WTC11 (cell line): ENCODE results near the gene ACBD3. TPM values are rescaled to one million over a fixed set of nuclear protein-coding genes. Genes with fewer than 3 reads are reported as not detected.

Source experiments
- ATAC-seq: fragments of 200-7000 bp; cut with Tn5 transposase; 2 replicates; pipeline ENCODE4 v1.10.0; 2021; ENCODE audit warnings: mild to moderate bottlenecking, moderate library complexity
- CTCF ChIA-PET: fragments of 300-600 bp; sonication (Branson Sonifier 250); formaldehyde crosslinking; loops from one replicate; lab custom pipeline; 2021; ENCODE audit warnings: antibody characterized with exemption; lab: Charles Lee
- POLR2A ChIA-PET: fragments of 350-600 bp; sonication (Branson Sonifier 250); formaldehyde crosslinking; loops from one replicate; lab custom pipeline; 2021; ENCODE audit warnings: antibody characterized with exemption; lab: Charles Lee
- DNase-seq: peaks from one replicate; pipeline ENCODE4 v3.0.0; 2021; ENCODE audit warnings: low spot score
- H3K27ac Mint-ChIP-seq: 2 replicates; pipeline ENCODE4 v1.8.0; 2021; ENCODE audit warnings: mixed read lengths
- H3K27me3 Mint-ChIP-seq: 2 replicates; pipeline ENCODE4 v1.8.0; 2021; ENCODE audit warnings: low read depth, mild to moderate bottlenecking, moderate library complexity, mixed read lengths
- H3K36me3 Mint-ChIP-seq: 2 replicates; pipeline ENCODE4 v1.8.0; 2021; ENCODE audit warnings: mixed read lengths
- H3K4me1 Mint-ChIP-seq: 2 replicates; pipeline ENCODE4 v1.8.0; 2022; ENCODE audit warnings: mixed read lengths
- H3K4me3 Mint-ChIP-seq: 2 replicates; pipeline ENCODE4 v1.8.0; 2021; ENCODE audit warnings: mild to moderate bottlenecking, moderate library complexity, mixed read lengths
- H3K9me3 Mint-ChIP-seq: 2 replicates; pipeline ENCODE4 v1.8.0; 2021; ENCODE audit warnings: mixed read lengths
- FOXJ3 ChIP-seq: sonication (generic); formaldehyde crosslinking; IDR thresholded peaks from 2 replicates; pipeline ENCODE4 v1.9.0; 2021; ENCODE audit warnings: missing genetic modification reagents, mild to moderate bottlenecking, borderline replicate concordance
- GRHL2 ChIP-seq: fragments of 250-450 bp; sonication (Bioruptor Pico); IDR thresholded peaks from 2 replicates; pipeline ENCODE4 v1.8.0; 2022; ENCODE audit warnings: mild to moderate bottlenecking, moderate library complexity; ENCODE audit not compliant: insufficient replicate concordance, severe bottlenecking
- GTF2I ChIP-seq: fragments of 250-450 bp; sonication (Bioruptor Pico); conservative IDR thresholded peaks from 2 replicates; pipeline ENCODE4 v1.4.0; 2021; ENCODE audit warnings: mild to moderate bottlenecking
- PRRX2 ChIP-seq: fragments of 250-450 bp; sonication (Bioruptor Pico); IDR thresholded peaks from 2 replicates; pipeline ENCODE4 v1.8.0; 2021; ENCODE audit warnings: mild to moderate bottlenecking
- ZNF121 ChIP-seq: sonication (generic); formaldehyde crosslinking; IDR thresholded peaks from 2 replicates; pipeline ENCODE4 v1.8.0; 2023; ENCODE audit warnings: missing genetic modification reagents
- ZNF396 ChIP-seq: fragments of 250-450 bp; sonication (Bioruptor Pico); IDR thresholded peaks from 2 replicates; pipeline ENCODE4 v1.8.0; 2021; ENCODE audit warnings: mild to moderate bottlenecking, moderate library complexity, borderline replicate concordance
- ZNF423 ChIP-seq: fragments of 250-450 bp; sonication (Bioruptor Pico); IDR thresholded peaks from 2 replicates; pipeline ENCODE4 v2.1.2; 2022; ENCODE audit warnings: mild to moderate bottlenecking, moderate library complexity
- ZNF671 ChIP-seq: fragments of 250-450 bp; sonication (Bioruptor Pico); IDR thresholded peaks from 2 replicates; pipeline ENCODE4 v1.8.0; 2021; ENCODE audit warnings: mild to moderate bottlenecking
- total RNA-seq: library from RNA; stranded (reverse); gene quantifications from 3 replicates; pipeline ENCODE4 v1.2.3, GENCODE V29; 2021
- TF ChIP-seq, protein P1 (sequence below): sonication (generic); formaldehyde crosslinking; IDR thresholded peaks from 2 replicates; pipeline ENCODE4 v1.8.0; 2022; ENCODE audit warnings: mild to moderate bottlenecking, missing genetic modification reagents
- TF ChIP-seq, protein P2 (sequence below): fragments of 200-600 bp; IDR thresholded peaks from 2 replicates; pipeline ENCODE4 v1.8.0; 2022; ENCODE audit warnings: antibody characterized with exemption
- TF ChIP-seq, protein P3 (sequence below): fragments of 250-450 bp; sonication (Bioruptor Pico); IDR thresholded peaks from 2 replicates; pipeline ENCODE4 v1.9.0; 2021; ENCODE audit warnings: mild to moderate bottlenecking, borderline replicate concordance

The ACBD3 gene
- total RNA-seq, 1 experiment from 2014 or later, result 38.9 TPM

DNA sequence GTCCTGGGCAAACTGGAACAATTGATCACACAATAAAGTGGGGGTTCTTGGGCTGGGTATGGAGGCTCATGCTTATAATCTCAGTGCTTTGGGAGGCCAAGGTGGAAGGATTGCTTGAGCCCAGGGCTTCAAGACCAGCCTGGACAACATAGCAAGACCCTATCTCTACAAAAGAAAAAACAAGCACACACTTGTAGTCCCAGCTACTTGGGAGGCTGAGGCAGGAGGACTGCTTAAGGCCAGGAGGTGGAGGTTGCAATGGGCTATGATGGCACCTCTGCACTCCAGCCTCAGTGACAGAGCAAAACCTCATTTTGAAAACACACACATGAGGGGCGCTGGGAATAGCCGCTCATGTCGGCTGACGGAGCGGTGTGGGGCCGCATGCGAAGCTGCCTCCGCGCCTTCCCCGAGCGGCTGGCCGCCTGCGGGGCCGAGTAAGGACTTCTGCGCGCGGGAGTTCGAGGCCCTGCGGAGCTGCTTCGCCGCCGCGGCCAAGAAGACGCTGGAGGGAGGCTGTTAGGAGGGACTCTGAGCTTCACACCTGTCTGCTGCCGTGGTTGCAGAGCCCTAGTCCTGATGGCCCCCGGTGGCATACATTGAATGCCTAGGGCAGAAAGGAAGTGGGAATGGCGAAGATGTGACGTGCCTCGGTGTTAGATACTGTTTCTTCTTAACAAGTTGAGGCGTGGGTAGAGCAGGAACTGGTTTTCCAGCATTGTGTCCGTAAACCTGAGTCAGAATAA lies 59.5 kb downstream of the ACBD3 start:
- Mint-ChIP-seq H3K4me1 (peaks cover 46% of the 10 kb centered on the region), H3K9me3 (peaks cover 6% of the 10 kb centered on the region), H3K36me3 (no peaks in the 10 kb centered on the region), H3K27ac (peak overlapping the region; percentile 92), H3K4me3 (peak overlapping the region; percentile 2), H3K27me3 (no peaks in the 10 kb centered on the region; the same call in 1 of the 2 replicates)
- DNase-seq, result peak; percentile 25
- peak; percentile 74 for TF ChIP-seq ZNF121 (CRISPR knock-in tag)
- TF ChIP-seq ZNF396 (CRISPR knock-in tag), result no peak
- ATAC-seq, result no peak; the same call in 1 of the 2 replicates
- CTCF ChIA-PET, result interaction anchor here (1.0 to 4.9 kb wide), 11 partner anchors 9 to 281 kb away, joined by 3 to 65 read pairs (median 9); partner anchors contain the start of genes LIN9 and PARP1
- POLR2A ChIA-PET, result no interaction called here

DNA sequence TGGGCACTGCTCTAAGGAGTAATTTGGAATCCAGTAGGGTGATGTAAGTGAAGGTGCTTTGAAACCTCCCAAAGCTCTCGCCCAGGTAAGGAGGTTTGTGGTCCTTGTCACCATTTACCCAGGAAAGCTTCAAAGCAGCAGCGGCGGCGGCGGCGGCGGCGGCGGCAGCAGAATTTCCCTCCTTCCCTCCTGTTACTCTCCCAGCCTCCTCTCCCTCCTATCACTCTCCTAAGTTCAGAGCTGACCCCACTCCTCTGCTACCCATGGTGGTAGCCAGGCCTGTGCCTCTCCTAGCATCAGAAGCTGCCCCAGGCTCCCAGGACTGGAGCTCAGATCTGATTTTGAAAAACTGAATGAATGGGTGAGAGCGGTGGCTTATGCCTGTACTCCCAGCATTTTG lies 60.7 kb downstream of the ACBD3 start:
- TF ChIP-seq, protein P1, sequence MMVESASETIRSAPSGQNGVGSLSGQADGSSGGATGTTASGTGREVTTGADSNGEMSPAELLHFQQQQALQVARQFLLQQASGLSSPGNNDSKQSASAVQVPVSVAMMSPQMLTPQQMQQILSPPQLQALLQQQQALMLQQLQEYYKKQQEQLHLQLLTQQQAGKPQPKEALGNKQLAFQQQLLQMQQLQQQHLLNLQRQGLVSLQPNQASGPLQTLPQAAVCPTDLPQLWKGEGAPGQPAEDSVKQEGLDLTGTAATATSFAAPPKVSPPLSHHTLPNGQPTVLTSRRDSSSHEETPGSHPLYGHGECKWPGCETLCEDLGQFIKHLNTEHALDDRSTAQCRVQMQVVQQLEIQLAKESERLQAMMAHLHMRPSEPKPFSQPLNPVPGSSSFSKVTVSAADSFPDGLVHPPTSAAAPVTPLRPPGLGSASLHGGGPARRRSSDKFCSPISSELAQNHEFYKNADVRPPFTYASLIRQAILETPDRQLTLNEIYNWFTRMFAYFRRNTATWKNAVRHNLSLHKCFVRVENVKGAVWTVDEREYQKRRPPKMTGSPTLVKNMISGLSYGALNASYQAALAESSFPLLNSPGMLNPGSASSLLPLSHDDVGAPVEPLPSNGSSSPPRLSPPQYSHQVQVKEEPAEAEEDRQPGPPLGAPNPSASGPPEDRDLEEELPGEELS (CRISPR knock-in tag), result no peak
- TF ChIP-seq, protein P2, sequence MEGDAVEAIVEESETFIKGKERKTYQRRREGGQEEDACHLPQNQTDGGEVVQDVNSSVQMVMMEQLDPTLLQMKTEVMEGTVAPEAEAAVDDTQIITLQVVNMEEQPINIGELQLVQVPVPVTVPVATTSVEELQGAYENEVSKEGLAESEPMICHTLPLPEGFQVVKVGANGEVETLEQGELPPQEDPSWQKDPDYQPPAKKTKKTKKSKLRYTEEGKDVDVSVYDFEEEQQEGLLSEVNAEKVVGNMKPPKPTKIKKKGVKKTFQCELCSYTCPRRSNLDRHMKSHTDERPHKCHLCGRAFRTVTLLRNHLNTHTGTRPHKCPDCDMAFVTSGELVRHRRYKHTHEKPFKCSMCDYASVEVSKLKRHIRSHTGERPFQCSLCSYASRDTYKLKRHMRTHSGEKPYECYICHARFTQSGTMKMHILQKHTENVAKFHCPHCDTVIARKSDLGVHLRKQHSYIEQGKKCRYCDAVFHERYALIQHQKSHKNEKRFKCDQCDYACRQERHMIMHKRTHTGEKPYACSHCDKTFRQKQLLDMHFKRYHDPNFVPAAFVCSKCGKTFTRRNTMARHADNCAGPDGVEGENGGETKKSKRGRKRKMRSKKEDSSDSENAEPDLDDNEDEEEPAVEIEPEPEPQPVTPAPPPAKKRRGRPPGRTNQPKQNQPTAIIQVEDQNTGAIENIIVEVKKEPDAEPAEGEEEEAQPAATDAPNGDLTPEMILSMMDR, result no peak
- TF ChIP-seq, all 79 proteins: peak for 0
- ChIA-PET CTCF (interaction anchor here (0.5 to 4.9 kb wide), 75 partner anchors 8 to 826 kb away, joined by 3 to 92 read pairs (median 5); partner anchors contain the start of genes ACBD3, H3-3A, LIN9 and MIXL1), POLR2A (interaction anchor here (0.9 to 1.0 kb wide), 2 partner anchors 14 to 183 kb away, joined by 3 to 4 read pairs; partner anchors contain the start of gene LIN9)
- no peak for ATAC-seq
- Mint-ChIP-seq H3K9me3 (peaks cover 4% of the 10 kb centered on the region), H3K27me3 (peaks cover 2% of the 10 kb centered on the region), H3K36me3 (no peaks in the 10 kb centered on the region), H3K4me3 (no peak overlapping the region), H3K4me1 (peaks cover 48% of the 10 kb centered on the region), H3K27ac (no peak overlapping the region)
- no peak for DNase-seq

DNA sequence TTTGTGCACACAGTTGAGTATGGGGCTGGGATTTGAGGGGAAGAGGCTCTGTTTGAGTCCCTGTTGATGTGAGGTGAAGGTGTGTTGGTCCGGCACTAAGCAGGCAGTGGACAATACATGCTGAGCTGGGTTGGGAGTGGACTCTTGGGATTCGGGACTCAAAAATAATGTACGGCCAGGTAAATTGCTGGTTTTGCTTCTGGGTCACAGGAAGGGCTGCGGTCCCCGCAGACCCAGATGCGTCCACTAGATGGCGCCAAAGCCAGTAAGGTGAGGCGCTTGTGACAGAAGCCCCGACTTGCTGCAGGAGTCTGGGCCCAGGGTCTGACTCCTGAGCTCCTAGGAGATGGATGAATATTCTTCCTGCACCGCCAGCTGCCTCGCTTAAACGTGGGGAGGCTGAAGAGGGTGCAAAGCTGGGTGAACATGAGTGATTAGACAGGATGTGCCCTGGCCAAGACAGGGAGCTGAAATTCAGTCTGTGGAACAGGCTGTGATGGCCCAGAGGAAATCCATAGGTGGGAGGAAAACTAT lies 61.4 kb downstream of the ACBD3 start:
- Mint-ChIP-seq H3K4me3 (no peak overlapping the region), H3K4me1 (peaks cover 54% of the 10 kb centered on the region), H3K27me3 (peaks cover 9% of the 10 kb centered on the region), H3K9me3 (no peaks in the 10 kb centered on the region), H3K27ac (no peak overlapping the region), H3K36me3 (no peaks in the 10 kb centered on the region)
- DNase-seq, result peak; percentile 97
- POLR2A ChIA-PET, result interaction anchor here (0.6 to 1.0 kb wide), 3 partner anchors 14 to 767 kb away, joined by 3 to 4 read pairs (median 3); partner anchors contain the start of gene LIN9
- TF ChIP-seq ZNF671 (CRISPR knock-in tag) (no peak), ZNF121 (CRISPR knock-in tag) (peak; percentile 17; the same call in 1 of the 2 replicates), PRRX2 (CRISPR knock-in tag) (no peak)
- TF ChIP-seq, protein P2, result peak; percentile 94
- CTCF ChIA-PET, result interaction anchor here (0.5 to 4.9 kb wide), 74 partner anchors 8 to 826 kb away, joined by 3 to 92 read pairs (median 5); partner anchors contain the start of genes ACBD3, H3-3A, LIN9 and MIXL1
- ATAC-seq, result peak; percentile 35

DNA sequence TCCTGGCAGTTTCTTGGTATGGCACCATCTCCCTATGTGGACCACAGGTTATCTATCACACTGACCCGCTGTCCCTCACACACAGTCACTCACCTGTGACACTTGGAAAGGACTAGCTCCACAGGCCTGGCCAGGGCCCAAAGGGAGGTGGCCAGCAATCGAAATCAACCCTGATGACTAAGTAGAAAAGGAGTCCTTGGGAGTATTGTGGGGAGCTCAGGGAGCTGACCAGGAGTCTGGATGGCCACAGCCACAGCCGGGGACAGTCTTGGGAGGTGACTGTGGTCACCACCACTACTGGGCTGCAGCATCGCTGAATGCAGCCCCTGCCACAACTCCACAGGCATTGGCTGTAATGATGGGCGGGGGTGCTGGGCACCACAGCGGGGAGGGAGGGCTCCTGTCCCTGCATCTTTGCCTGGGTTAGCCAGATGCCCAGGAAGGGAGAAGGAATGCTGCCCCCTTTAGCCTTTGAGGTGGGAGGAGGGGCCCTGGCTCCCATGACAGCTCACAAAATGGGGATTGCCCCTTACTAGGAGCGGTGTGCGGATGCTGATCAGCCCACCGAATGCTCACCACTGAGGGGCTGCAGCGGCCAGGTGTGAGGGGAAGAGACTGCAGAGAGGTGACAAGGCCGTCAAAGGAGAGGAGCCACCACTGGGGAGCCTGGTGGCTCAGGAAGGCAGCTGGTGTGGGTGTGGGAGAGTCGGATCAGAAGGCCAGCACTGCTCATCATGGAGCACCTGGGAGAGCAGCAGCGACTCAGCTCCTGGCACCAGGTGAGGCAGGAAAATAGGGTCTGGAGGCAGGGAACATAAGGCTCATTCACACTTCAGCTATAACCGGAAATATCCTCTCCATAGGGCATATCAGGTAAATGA lies 62.7 kb downstream of the ACBD3 start:
- POLR2A ChIA-PET, result interaction anchor here (0.9 to 2.3 kb wide), 3 partner anchors 13 to 61 kb away, joined by 3 to 10 read pairs (median 6); partner anchors contain the start of gene H3-3A
- H3K4me3 Mint-ChIP-seq, result peak overlapping the region; percentile 83
- DNase-seq (no peak), ATAC-seq (no peak)
- H3K27ac Mint-ChIP-seq, result peak overlapping the region; percentile 38; the same call in 1 of the 2 replicates
- CTCF ChIA-PET, result interaction anchor here (0.6 to 4.9 kb wide), 19 partner anchors 9 to 284 kb away, joined by 3 to 65 read pairs (median 9); partner anchors contain the start of genes H3-3A, MIXL1 and PARP1
- no peaks in the 10 kb centered on the region for H3K36me3 Mint-ChIP-seq
- H3K9me3 Mint-ChIP-seq, result no peaks in the 10 kb centered on the region
- H3K27me3 Mint-ChIP-seq, result peaks cover 17% of the 10 kb centered on the region
- H3K4me1 Mint-ChIP-seq, result peaks cover 58% of the 10 kb centered on the region
- TF ChIP-seq GRHL2 (CRISPR knock-in tag), result no peak
- TF ChIP-seq GTF2I (CRISPR knock-in tag), result no peak
- TF ChIP-seq ZNF423, result no peak
- TF ChIP-seq, protein P3, sequence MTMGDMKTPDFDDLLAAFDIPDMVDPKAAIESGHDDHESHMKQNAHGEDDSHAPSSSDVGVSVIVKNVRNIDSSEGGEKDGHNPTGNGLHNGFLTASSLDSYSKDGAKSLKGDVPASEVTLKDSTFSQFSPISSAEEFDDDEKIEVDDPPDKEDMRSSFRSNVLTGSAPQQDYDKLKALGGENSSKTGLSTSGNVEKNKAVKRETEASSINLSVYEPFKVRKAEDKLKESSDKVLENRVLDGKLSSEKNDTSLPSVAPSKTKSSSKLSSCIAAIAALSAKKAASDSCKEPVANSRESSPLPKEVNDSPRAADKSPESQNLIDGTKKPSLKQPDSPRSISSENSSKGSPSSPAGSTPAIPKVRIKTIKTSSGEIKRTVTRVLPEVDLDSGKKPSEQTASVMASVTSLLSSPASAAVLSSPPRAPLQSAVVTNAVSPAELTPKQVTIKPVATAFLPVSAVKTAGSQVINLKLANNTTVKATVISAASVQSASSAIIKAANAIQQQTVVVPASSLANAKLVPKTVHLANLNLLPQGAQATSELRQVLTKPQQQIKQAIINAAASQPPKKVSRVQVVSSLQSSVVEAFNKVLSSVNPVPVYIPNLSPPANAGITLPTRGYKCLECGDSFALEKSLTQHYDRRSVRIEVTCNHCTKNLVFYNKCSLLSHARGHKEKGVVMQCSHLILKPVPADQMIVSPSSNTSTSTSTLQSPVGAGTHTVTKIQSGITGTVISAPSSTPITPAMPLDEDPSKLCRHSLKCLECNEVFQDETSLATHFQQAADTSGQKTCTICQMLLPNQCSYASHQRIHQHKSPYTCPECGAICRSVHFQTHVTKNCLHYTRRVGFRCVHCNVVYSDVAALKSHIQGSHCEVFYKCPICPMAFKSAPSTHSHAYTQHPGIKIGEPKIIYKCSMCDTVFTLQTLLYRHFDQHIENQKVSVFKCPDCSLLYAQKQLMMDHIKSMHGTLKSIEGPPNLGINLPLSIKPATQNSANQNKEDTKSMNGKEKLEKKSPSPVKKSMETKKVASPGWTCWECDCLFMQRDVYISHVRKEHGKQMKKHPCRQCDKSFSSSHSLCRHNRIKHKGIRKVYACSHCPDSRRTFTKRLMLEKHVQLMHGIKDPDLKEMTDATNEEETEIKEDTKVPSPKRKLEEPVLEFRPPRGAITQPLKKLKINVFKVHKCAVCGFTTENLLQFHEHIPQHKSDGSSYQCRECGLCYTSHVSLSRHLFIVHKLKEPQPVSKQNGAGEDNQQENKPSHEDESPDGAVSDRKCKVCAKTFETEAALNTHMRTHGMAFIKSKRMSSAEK (CRISPR knock-in tag), result no peak
- no peak for TF ChIP-seq FOXJ3 (CRISPR knock-in tag)
